Right ventricle myocardium superior (tissue), 1 donor: ENCODE data around the gene BRICD5. TPM values are rescaled to one million over a fixed set of nuclear protein-coding genes. Genes with fewer than 3 reads are reported as not detected.

Experiments used
- ATAC-seq: fragments of 200-7000 bp; cut with Tn5 transposase; one replicate; pipeline ENCODE4 v1.9.1; 2020; ENCODE audit warnings: mild to moderate bottlenecking; ENCODE audit not compliant: poor library complexity
- DNase-seq: peaks from one replicate; pipeline ENCODE4 v3.0.0-alpha.2; 2020
- intact Hi-C: fragments of 100-400 bp; cut with DNase I; formaldehyde crosslinking; loops from one replicate; pipeline ENCODE4 v1.11.2; 2022
- total RNA-seq: library from RNA; stranded (reverse); fragmentation: NEBNext Ultra II Directional; extraction: Animal tissue kit (Norgen Biotek cat#: 25700); gene quantifications from one replicate; pipeline ENCODE4 v1.2.1, GENCODE V29; 2021
- donor health status: DM: no; HTN: yes; CAD: no; lungs with severe emphysema.

BRICD5 gene
- total RNA-seq, 1 donor from 2014 or later: 11.3 TPM

DNA sequence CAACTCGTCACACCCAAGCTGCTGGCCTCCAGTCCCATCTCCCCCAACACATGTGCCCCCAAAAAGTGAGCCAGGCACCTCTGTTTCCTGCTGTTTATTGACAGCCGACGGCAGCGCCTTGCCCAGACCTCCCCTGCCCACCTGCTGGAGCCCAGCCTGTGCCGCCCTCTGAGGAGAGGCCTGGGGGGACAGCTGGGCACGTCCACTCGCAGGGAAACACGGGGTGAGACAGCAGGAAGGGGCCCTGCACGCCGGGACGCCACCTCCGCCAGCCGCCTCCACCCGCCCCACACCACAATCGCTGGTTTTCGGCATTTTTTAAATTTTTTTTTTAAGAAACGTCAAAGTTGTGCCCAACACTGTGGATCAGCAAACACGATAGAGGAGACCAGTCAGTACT, 33.6 kb downstream of the BRICD5 start:
- no peak for ATAC-seq
- intact Hi-C loops: no loop called here
- DNase-seq: no peak

- DNase-seq (no peak), ATAC-seq (no peak)
- intact Hi-C loops: no loop called here
Observed at GRCh38 chr16:2176047-2176446, 34.6 kb downstream of the BRICD5 start.

GRCh38 chr16:2175454-2175853, 35.2 kb downstream of the BRICD5 start:
- intact Hi-C loops: no loop called here
- no peak for DNase-seq
- no peak for ATAC-seq

GRCh38 chr16:2174396-2175131, 36.1 kb downstream of the BRICD5 start:
- DNase-seq (no peak), ATAC-seq (no peak)
- intact Hi-C loops: no loop called here

GRCh38 chr16:2173916-2174315, 36.7 kb downstream of the BRICD5 start:
- intact Hi-C loops: no loop called here

GRCh38 chr16:2173366-2173765, 37.3 kb downstream of the BRICD5 start:
- DNase-seq (no peak), ATAC-seq (no peak)
- intact Hi-C loops: no loop called here

More at GRCh38 chr16:2173916-2174315, 36.7 kb downstream of the BRICD5 start:
- DNase-seq: no peak
- no peak for ATAC-seq

GRCh38 chr16:2172688-2173335, 37.9 kb downstream of the BRICD5 start:
- DNase-seq: no peak
- no peak for ATAC-seq
- intact Hi-C loops: no loop called here

DNA sequence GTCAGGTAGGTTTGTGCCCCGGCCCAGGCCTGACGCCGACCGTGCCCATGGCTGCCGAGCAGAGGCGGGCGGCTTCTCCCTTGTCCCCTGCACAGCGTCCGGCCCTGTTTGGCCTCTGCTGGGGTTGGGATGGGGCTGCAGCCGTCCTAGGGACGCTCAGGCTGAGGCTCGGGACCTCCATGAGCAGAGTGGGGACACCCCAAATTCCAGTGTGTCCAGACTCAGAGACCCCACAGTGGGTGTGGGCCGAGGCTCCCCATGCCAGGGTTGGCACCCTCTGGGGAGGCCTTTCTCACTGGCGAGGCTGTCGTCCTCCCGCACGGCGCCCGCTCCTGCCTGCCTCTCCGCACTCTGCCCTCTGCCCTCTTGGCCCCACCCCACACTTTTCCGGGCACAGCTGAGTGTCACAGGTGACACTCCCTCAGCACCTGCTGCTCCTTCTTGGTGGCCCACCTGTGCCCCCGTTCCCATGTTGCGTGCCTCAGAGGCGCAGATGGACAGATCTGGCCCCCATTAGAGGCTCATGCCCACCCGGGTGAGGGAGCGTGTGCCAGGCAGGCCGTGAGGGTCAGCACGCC, 39.0 kb downstream of the BRICD5 start:
- ATAC-seq (no peak), DNase-seq (no peak)
- intact Hi-C loops: no loop called here

- DNase-seq (no peak), ATAC-seq (no peak)
- intact Hi-C loops: no loop called here
Observed at GRCh38 chr16:2170587-2171435, 39.9 kb downstream of the BRICD5 start.

- intact Hi-C loops: no loop called here
- ATAC-seq (peak; percentile 26), DNase-seq (no peak)
Observed at GRCh38 chr16:2170080-2170479, 40.6 kb downstream of the BRICD5 start.

DNA sequence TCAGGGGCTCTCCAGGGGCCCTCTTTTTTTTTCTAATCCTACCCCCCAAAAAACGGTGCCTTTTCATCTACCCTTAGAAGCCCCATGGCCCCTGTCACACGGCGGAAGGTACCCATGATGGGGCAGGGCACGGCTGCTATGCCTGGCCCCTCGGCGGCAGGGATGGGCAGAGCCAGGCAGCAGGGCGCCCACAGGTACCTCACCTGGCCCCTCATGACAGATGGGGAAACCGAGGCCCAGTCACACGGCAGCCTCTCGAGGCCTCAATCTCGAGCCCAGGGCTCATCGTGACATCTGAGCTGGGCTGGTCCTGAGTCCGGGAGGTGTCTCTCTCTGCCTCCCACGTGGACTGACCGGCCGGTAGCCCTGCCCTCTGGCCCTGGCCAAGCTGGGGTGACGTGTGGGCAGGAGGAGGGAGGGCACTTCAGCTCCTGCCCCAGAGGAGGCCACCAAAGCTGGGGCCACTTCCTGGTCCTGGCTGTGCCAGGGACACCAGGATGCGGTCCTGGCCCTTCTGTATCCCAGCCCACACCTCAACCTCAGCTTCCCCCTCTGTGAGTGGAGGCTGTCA, 43.5 kb downstream of the BRICD5 start:
- intact Hi-C loops: no loop called here
- ATAC-seq: no peak
- DNase-seq: no peak

- no peak for ATAC-seq
- intact Hi-C loops: no loop called here
Observed at GRCh38 chr16:2166263-2167067, 44.2 kb downstream of the BRICD5 start.

DNA sequence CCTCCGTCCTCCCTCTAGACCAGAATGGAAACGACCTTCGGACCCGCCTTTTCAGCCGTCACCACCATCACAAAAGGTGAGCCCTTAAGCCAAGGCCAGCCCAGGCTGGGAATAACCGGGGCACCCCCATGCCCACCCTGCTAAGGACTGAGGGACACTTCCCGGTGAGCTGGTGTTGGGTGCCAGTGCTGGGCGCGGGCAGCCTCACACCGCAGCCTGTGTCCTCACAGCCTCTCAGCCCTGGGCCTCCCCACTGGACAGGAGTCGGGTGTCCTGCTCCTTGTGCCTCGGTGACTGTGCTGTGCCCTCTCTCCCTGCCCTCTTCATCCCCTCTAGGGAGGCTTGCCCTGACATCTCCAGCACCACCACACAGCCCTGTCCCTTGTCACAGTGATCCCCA, 44.8 kb downstream of the BRICD5 start:
- intact Hi-C loops: no loop called here
- DNase-seq: no peak
- ATAC-seq: no peak

More at GRCh38 chr16:2166263-2167067, 44.2 kb downstream of the BRICD5 start:
- DNase-seq: no peak

- intact Hi-C loops: no loop called here
- ATAC-seq (no peak), DNase-seq (no peak)
Observed at GRCh38 chr16:2163211-2163881, 47.3 kb downstream of the BRICD5 start.

GRCh38 chr16:2162676-2163118, 48.0 kb downstream of the BRICD5 start:
- DNase-seq (no peak), ATAC-seq (no peak)
- intact Hi-C loops: no loop called here

- ATAC-seq: no peak
- DNase-seq: no peak
- intact Hi-C loops: no loop called here
Observed at GRCh38 chr16:2161911-2162310, 48.8 kb downstream of the BRICD5 start.

DNA sequence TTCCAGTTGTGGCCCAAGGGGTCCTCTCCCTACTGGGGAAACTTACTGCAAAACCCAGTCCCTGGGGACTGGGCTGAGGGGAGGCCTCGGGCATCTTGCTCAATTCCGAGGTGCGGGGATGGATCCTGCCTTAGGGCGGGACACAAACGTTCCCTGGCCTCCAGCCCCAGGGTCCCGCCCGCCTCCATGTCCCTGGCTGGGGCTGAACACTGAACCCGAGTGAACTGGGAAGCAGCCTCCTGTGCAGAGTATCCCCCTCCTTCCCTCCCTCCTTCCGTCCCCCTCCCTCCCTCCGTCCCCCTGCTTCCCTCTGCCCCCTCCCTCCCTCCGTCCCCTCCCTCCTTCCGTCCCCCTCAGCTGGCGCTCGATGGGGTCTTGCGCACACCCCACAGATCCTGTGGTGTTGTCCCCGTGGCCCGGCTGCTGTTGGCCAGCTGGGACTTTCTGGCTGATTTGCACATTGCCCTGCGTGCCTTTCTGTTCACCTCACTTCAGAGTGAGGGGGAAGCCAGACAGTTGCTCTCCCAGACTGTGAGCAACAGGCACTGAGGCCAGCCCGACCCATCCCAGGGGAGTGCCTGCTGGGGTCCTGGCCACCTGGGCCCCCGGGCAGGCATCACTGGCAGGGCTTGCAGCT, 49.6 kb downstream of the BRICD5 start:
- ATAC-seq (peak; percentile 62), DNase-seq (peak; percentile 77)
- intact Hi-C loops: no loop called here
